K562 treated with DMSO at 1 percent for 48 hours (cell line): ENCODE results near the gene POTEB2. TPM values are rescaled to one million over a fixed set of nuclear protein-coding genes. Genes with fewer than 3 reads are reported as not detected.

Experiments used
- total RNA-seq: library from RNA; unstranded; fragments of 300-600 nt; gene quantifications from 2 replicates; pipeline ENCODE4 v1.2.3, GENCODE V29; 2022; ENCODE audit warnings: low replicate concordance; ENCODE audit errors: extremely low read depth

POTEB2 gene
- not detected in 2 replicates for total RNA-seq

GRCh38 chr15:20866214-20866613 is at the start of gene POTEB2:
Gene POTEB2, minus strand, starts transcription at chr15:20866314. Its CDS starts 33 bp downstream, at chr15:20866281.

